K562 (cell line): ENCODE measurements around the gene RNF168. TPM values are rescaled to one million over a fixed set of nuclear protein-coding genes. Genes with fewer than 3 reads are reported as not detected.
A peak's percentile ranks its signal among the peaks of the same experiment; 100 is the strongest.

Experiments used
- ARID1B ChIP-seq: fragments of 450-650 bp; IDR thresholded peaks from 2 replicates; pipeline ENCODE4 v1.6.1; 2016; ENCODE audit warnings: antibody characterized with exemption, mild to moderate bottlenecking, inconsistent platforms
- ASH1L ChIP-seq: fragments of 450-650 bp; IDR thresholded peaks from 2 replicates; pipeline ENCODE4 v1.6.1; 2018; ENCODE audit warnings: borderline replicate concordance, mild to moderate bottlenecking, low read depth; ENCODE audit not compliant: partially characterized antibody
- MYC ChIP-seq, 2 experiments: fragments of 250-450 bp in 1 of 2; sonication (Bioruptor Pico) in 1 of 2; IDR thresholded peaks; 2 replicates each; pipeline versions ENCODE4 v1.5.1 to v1.6.1; 2012 to 2021; ENCODE audit warnings: low read depth in 2 of 2, borderline replicate concordance in 1 of 2, improper control_type of control experiment in 1 of 2, low read length in 1 of 2, mild to moderate bottlenecking in 1 of 2, moderate library complexity in 1 of 2
- POLR3G ChIP-seq: IDR thresholded peaks from 2 replicates; pipeline ENCODE4 v1.6.1; 2011; ENCODE audit not compliant: insufficient read length, insufficient replicate concordance; ENCODE audit errors: extremely low read depth
- RAD51 ChIP-seq: fragments of 450-650 bp; IDR thresholded peaks from 2 replicates; pipeline ENCODE4 v1.7.1; 2016; ENCODE audit warnings: low read depth, mild to moderate bottlenecking, borderline replicate concordance
- SIN3B ChIP-seq: fragments of 450-650 bp; IDR thresholded peaks from 2 replicates; pipeline ENCODE4 v1.6.1; 2017; ENCODE audit warnings: low read depth, mild to moderate bottlenecking, moderate library complexity
- SMC3 ChIP-seq: conservative IDR thresholded peaks from 2 replicates; pipeline ENCODE4 v1.6.1; 2011; ENCODE audit warnings: low read depth, low read length, improper control_type of control experiment; ENCODE audit not compliant: insufficient read depth
- SREBF2 ChIP-seq: sonication (generic); formaldehyde crosslinking; IDR thresholded peaks from 2 replicates; pipeline ENCODE4 v1.4.0; 2020; ENCODE audit warnings: mild to moderate bottlenecking, missing genetic modification reagents
- U2AF2 ChIP-seq: fragments of 200-400 bp; formaldehyde crosslinking; optimal IDR thresholded peaks from 2 replicates; pipeline ENCODE3; 2017; ENCODE audit warnings: low read depth, mild to moderate bottlenecking, low read length
- XRCC4 ChIP-seq: IDR thresholded peaks from one replicate; pipeline ENCODE4 v1.6.1; 2011; ENCODE audit not compliant: insufficient read depth, insufficient read length; ENCODE audit errors: extremely low read depth
- polyA plus RNA-seq, 8 experiments: library from polyadenylated mRNA; depleted of rRNA in 4 of 8; stranded (reverse) in 5 of 8; unstranded in 3 of 8; fragments of >200 nt; fragmentation: Nextera tagmentation in 2 of 8; fragmentation: Illumina TruSeq in 1 of 8; extraction: Ambion mirVana in 2 of 8; extraction: Trizol in 1 of 8; gene quantifications; 2 replicates each; pipeline versions ENCODE4 v1.2.1 to v1.2.3, GENCODE V29; 2011 to 2014; ENCODE audit warnings: inconsistent platforms in 1 of 8, missing spikeins in 1 of 8
- total RNA-seq, 7 experiments: library from RNA; depleted of rRNA in 6 of 7; stranded (reverse); fragments of >200 nt in 6 of 7; fragmentation: Illumina TruSeq in 2 of 7; extraction: Trizol in 2 of 7; gene quantifications; 2 replicates each; pipeline versions ENCODE4 v1.2.1 to v1.2.3, GENCODE V29; 2011 to 2021; ENCODE audit warnings: low replicate concordance in 1 of 7
- TF ChIP-seq, protein P1 (sequence below), 2 experiments: fragments of 450-650 bp in 1 of 2; sonication (generic) in 1 of 2; formaldehyde crosslinking in 1 of 2; IDR thresholded peaks in 1 of 2; conservative IDR thresholded peaks in 1 of 2; 2 replicates each; pipeline versions ENCODE4 v1.6.1 to v1.8.1; 2016 to 2023; ENCODE audit warnings: mild to moderate bottlenecking in 2 of 2, moderate library complexity in 2 of 2, inconsistent platforms in 1 of 2, missing genetic modification reagents in 1 of 2
- TF ChIP-seq, protein P2 (sequence below), 2 experiments: IDR thresholded peaks; 2 replicates each; pipeline ENCODE4 v1.6.1; 2012; ENCODE audit warnings: improper control_type of control experiment in 2 of 2, low read depth in 2 of 2, low read length in 2 of 2, borderline replicate concordance in 1 of 2
- TF ChIP-seq, protein P3 (sequence below): fragments of 250-450 bp; sonication (Bioruptor Pico); IDR thresholded peaks from 2 replicates; pipeline ENCODE4 v1.8.0; 2022; ENCODE audit warnings: inconsistent platforms
- TF ChIP-seq, protein P4 (sequence below): sonication (generic); formaldehyde crosslinking; IDR thresholded peaks from 2 replicates; pipeline ENCODE4 v1.8.0; 2022; ENCODE audit warnings: mild to moderate bottlenecking, missing genetic modification reagents, borderline replicate concordance
- TF ChIP-seq, protein P5 (sequence below), 2 experiments: IDR thresholded peaks in 1 of 2; conservative IDR thresholded peaks in 1 of 2; 2 replicates each; pipeline ENCODE4 v1.6.1; 2016; ENCODE audit warnings: low read depth in 2 of 2, mild to moderate bottlenecking in 1 of 2, missing compliant biosample characterization in 1 of 2, missing genetic modification characterization in 1 of 2, moderate library complexity in 1 of 2

Gene RNF168
- total and polyA plus RNA-seq, 9 of the 15 experiments (the other 6 are each of a cell fraction or from before 2014, with no cell fraction given): 6.0 to 32.1 (median 16.6) TPM

DNA sequence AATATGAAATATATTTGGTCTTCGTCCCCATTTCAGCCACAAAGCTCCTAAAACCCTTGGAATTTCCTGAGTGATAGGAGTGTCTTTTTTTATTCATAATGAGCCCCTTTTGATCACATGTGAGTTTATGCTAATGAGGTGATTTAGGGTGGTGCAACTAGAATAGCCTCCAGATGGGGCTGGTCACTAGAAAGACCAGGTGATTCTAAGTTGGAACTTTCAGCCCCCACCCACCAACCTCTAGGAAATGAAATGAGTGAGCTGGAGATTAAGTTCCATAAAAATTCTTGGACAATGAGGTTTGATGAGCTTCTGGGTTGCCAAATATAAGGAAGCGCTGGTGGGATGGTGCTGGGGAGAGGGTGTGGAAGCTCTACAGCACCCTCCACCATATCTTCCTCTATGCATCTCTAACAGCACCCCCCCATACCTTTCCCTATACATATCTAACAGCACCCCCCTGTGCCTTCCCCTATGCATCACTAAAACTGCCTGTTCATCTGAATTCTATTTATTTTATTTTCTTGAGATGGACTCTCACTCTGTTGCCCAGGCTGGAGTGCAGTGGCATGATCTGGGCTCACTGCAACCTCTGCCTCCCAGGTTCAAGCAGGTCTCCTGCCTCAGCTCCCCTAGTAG lies 13.7 kb upstream of the RNF168 start (continued):
- TF ChIP-seq, protein P1, sequence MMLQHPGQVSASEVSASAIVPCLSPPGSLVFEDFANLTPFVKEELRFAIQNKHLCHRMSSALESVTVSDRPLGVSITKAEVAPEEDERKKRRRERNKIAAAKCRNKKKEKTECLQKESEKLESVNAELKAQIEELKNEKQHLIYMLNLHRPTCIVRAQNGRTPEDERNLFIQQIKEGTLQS (IDR thresholded peaks at IDR 0.05): no peak
- TF ChIP-seq, protein P1 (CRISPR knock-in tag; conservative IDR thresholded peaks at IDR 0.05): no peak
- no peak for TF ChIP-seq POLR3G
- TF ChIP-seq, protein P2, sequence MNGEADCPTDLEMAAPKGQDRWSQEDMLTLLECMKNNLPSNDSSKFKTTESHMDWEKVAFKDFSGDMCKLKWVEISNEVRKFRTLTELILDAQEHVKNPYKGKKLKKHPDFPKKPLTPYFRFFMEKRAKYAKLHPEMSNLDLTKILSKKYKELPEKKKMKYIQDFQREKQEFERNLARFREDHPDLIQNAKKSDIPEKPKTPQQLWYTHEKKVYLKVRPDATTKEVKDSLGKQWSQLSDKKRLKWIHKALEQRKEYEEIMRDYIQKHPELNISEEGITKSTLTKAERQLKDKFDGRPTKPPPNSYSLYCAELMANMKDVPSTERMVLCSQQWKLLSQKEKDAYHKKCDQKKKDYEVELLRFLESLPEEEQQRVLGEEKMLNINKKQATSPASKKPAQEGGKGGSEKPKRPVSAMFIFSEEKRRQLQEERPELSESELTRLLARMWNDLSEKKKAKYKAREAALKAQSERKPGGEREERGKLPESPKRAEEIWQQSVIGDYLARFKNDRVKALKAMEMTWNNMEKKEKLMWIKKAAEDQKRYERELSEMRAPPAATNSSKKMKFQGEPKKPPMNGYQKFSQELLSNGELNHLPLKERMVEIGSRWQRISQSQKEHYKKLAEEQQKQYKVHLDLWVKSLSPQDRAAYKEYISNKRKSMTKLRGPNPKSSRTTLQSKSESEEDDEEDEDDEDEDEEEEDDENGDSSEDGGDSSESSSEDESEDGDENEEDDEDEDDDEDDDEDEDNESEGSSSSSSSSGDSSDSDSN (IDR thresholded peaks at IDR 0.05; ENCODE audit: borderline replicate concordance in 1 of 2, low read depth in 2 of 2, low read length in 2 of 2): no peak
- no peak for TF ChIP-seq U2AF2
- TF ChIP-seq, protein P3, sequence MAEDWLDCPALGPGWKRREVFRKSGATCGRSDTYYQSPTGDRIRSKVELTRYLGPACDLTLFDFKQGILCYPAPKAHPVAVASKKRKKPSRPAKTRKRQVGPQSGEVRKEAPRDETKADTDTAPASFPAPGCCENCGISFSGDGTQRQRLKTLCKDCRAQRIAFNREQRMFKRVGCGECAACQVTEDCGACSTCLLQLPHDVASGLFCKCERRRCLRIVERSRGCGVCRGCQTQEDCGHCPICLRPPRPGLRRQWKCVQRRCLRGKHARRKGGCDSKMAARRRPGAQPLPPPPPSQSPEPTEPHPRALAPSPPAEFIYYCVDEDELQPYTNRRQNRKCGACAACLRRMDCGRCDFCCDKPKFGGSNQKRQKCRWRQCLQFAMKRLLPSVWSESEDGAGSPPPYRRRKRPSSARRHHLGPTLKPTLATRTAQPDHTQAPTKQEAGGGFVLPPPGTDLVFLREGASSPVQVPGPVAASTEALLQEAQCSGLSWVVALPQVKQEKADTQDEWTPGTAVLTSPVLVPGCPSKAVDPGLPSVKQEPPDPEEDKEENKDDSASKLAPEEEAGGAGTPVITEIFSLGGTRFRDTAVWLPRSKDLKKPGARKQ: no peak
- TF ChIP-seq, protein P4, sequence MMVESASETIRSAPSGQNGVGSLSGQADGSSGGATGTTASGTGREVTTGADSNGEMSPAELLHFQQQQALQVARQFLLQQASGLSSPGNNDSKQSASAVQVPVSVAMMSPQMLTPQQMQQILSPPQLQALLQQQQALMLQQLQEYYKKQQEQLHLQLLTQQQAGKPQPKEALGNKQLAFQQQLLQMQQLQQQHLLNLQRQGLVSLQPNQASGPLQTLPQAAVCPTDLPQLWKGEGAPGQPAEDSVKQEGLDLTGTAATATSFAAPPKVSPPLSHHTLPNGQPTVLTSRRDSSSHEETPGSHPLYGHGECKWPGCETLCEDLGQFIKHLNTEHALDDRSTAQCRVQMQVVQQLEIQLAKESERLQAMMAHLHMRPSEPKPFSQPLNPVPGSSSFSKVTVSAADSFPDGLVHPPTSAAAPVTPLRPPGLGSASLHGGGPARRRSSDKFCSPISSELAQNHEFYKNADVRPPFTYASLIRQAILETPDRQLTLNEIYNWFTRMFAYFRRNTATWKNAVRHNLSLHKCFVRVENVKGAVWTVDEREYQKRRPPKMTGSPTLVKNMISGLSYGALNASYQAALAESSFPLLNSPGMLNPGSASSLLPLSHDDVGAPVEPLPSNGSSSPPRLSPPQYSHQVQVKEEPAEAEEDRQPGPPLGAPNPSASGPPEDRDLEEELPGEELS (CRISPR knock-in tag): no peak
- TF ChIP-seq SREBF2 (CRISPR knock-in tag): no peak
- TF ChIP-seq MYC (IDR thresholded peaks at IDR 0.05; ENCODE audit: low read depth, low read length): no peak
- no peak for TF ChIP-seq MYC (CRISPR knock-in tag; IDR thresholded peaks at IDR 0.05; ENCODE audit: borderline replicate concordance, low read depth)
- TF ChIP-seq ARID1B: peak; percentile 9; the same call in 1 of the 2 replicates
- TF ChIP-seq, protein P5, sequence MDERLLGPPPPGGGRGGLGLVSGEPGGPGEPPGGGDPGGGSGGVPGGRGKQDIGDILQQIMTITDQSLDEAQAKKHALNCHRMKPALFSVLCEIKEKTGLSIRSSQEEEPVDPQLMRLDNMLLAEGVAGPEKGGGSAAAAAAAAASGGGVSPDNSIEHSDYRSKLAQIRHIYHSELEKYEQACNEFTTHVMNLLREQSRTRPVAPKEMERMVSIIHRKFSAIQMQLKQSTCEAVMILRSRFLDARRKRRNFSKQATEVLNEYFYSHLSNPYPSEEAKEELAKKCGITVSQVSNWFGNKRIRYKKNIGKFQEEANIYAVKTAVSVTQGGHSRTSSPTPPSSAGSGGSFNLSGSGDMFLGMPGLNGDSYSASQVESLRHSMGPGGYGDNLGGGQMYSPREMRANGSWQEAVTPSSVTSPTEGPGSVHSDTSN (CRISPR knock-in tag; IDR thresholded peaks at IDR 0.05; ENCODE audit: low read depth): no peak
- TF ChIP-seq, protein P5 (tag; conservative IDR thresholded peaks at IDR 0.05; ENCODE audit: low read depth): no peak
- TF ChIP-seq SIN3B: no peak
- TF ChIP-seq XRCC4: no peak
- TF ChIP-seq ASH1L: no peak
- peak; percentile 11; the same call in 1 of the 2 replicates for TF ChIP-seq SMC3
- peak; percentile 58; the same call in 1 of the 2 replicates for TF ChIP-seq RAD51
